Ectodermal cell (in vitro differentiated cells): ENCODE data around the gene SLAMF1.
"Not testable (repeated sequence)": the region's sequence is repeated elsewhere in the genome, so short reads cannot be mapped to it uniquely, and the experiment has no call there.

ENCODE experiments used
- H3K27ac ChIP-seq: 2 replicates; pipeline ENCODE4 v1.7.0; 2013; ENCODE audit warnings: mild to moderate bottlenecking, low read depth, low read length; ENCODE audit not compliant: insufficient read depth, poor library complexity, severe bottlenecking
- H3K27me3 ChIP-seq: 2 replicates; pipeline ENCODE4 v1.7.0; 2013; ENCODE audit warnings: mild to moderate bottlenecking, low read length; ENCODE audit not compliant: insufficient read depth, control insufficient read depth, poor library complexity, severe bottlenecking
- H3K36me3 ChIP-seq: one replicate; pipeline ENCODE4 v1.7.0; 2013; ENCODE audit warnings: low read length; ENCODE audit not compliant: control insufficient read depth, insufficient read depth
- H3K4me1 ChIP-seq: one replicate; pipeline ENCODE4 v1.7.0; 2013; ENCODE audit warnings: low read length; ENCODE audit not compliant: control insufficient read depth, insufficient read depth
- H3K4me3 ChIP-seq: 2 replicates; pipeline ENCODE4 v1.7.0; 2013; ENCODE audit warnings: low read depth, low read length, control low read depth; ENCODE audit not compliant: insufficient read depth
- H3K9me3 ChIP-seq: 2 replicates; pipeline ENCODE4 v1.7.0; 2013; ENCODE audit warnings: mild to moderate bottlenecking, low read length, moderate library complexity; ENCODE audit not compliant: control insufficient read depth
- WGBS, 2 experiments: methylation state at CpG; one replicate each; pipeline ENCODE4 v1.1.7; 2013; ENCODE audit warnings: missing lambda C conversion rate in 2 of 2; 5-methylcytosine and 5-hydroxymethylcytosine counted together

SLAMF1 gene

GRCh38 chr1:160652065-160652641 is 5.3 kb upstream of the SLAMF1 start:
- H3K36me3 ChIP-seq, H3K27ac ChIP-seq, H3K27me3 ChIP-seq, H3K4me1 ChIP-seq, H3K4me3 ChIP-seq, H3K9me3 ChIP-seq: not testable (repeated sequence)
- 26% methylated on average over 8 of the region's 8 CpGs for WGBS, 2 experiments

GRCh38 chr1:160651433-160652064 is 4.7 kb upstream of the SLAMF1 start:
- no peak overlapping the region for H3K4me3 ChIP-seq
- H3K36me3 ChIP-seq = no peaks in the 10 kb centered on the region
- no peaks in the 10 kb centered on the region for H3K4me1 ChIP-seq
- 59 to 63% methylated on average over 1 of the region's 1 CpG for WGBS, 2 experiments
- H3K27me3 ChIP-seq = no peaks in the 10 kb centered on the region
- no peak overlapping the region for H3K27ac ChIP-seq
- no peaks in the 10 kb centered on the region for H3K9me3 ChIP-seq

GRCh38 chr1:160647329-160647720 is 481 bp upstream of the SLAMF1 start:
- Histone ChIP-seq H3K36me3 (no peaks in the 10 kb centered on the region), H3K9me3 (no peaks in the 10 kb centered on the region), H3K27me3 (no peaks in the 10 kb centered on the region), H3K27ac (no peak overlapping the region), H3K4me1 (no peaks in the 10 kb centered on the region), H3K4me3 (no peak overlapping the region)
- 98% methylated on average over 3 of the region's 3 CpGs for WGBS, 2 experiments

- Histone ChIP-seq H3K4me3 (no peak overlapping the region), H3K4me1 (no peaks in the 10 kb centered on the region), H3K27me3 (no peaks in the 10 kb centered on the region), H3K27ac (no peak overlapping the region), H3K9me3 (no peaks in the 10 kb centered on the region), H3K36me3 (no peaks in the 10 kb centered on the region)
- WGBS, 2 experiments = 93 to 98% methylated on average over 1 of the region's 1 CpG
Observed at GRCh38 chr1:160646180-160646579, 664 bp downstream of the SLAMF1 start.

- 94% methylated on average over 13 of the region's 13 CpGs for WGBS, 2 experiments
- no peaks in the 10 kb centered on the region for H3K27me3 ChIP-seq
- H3K4me1 ChIP-seq = no peaks in the 10 kb centered on the region
- no peaks in the 10 kb centered on the region for H3K36me3 ChIP-seq
- H3K27ac ChIP-seq = no peak overlapping the region
- H3K4me3 ChIP-seq = no peak overlapping the region
- H3K9me3 ChIP-seq = no peaks in the 10 kb centered on the region
Observed at GRCh38 chr1:160645386-160646130, 1.3 kb downstream of the SLAMF1 start.

GRCh38 chr1:160644399-160644798 is 2.4 kb downstream of the SLAMF1 start:
- Histone ChIP-seq H3K4me1 (no peaks in the 10 kb centered on the region), H3K4me3 (no peak overlapping the region), H3K9me3 (no peaks in the 10 kb centered on the region), H3K27ac (no peak overlapping the region), H3K27me3 (no peaks in the 10 kb centered on the region), H3K36me3 (no peaks in the 10 kb centered on the region)

- Histone ChIP-seq H3K9me3 (no peaks in the 10 kb centered on the region), H3K4me1 (no peaks in the 10 kb centered on the region), H3K4me3 (no peak overlapping the region), H3K36me3 (no peaks in the 10 kb centered on the region), H3K27ac (no peak overlapping the region), H3K27me3 (no peaks in the 10 kb centered on the region)
- 90 to 92% methylated on average over 4 to 5 of the region's 5 CpGs for WGBS, 2 experiments
Observed at GRCh38 chr1:160643138-160643537, 3.7 kb downstream of the SLAMF1 start.

- H3K27me3 ChIP-seq = no peaks in the 10 kb centered on the region
- WGBS, 2 experiments = 94% methylated on average over 2 of the region's 2 CpGs
- H3K4me1 ChIP-seq = no peaks in the 10 kb centered on the region
- H3K4me3 ChIP-seq = no peak overlapping the region
- H3K36me3 ChIP-seq = no peaks in the 10 kb centered on the region
- H3K27ac ChIP-seq = no peak overlapping the region
- H3K9me3 ChIP-seq = no peaks in the 10 kb centered on the region
Observed at GRCh38 chr1:160642281-160642644, 4.6 kb downstream of the SLAMF1 start.

- H3K4me3 ChIP-seq = no peak overlapping the region
- no peaks in the 10 kb centered on the region for H3K4me1 ChIP-seq
- H3K36me3 ChIP-seq = no peaks in the 10 kb centered on the region
- no peaks in the 10 kb centered on the region for H3K9me3 ChIP-seq
- H3K27ac ChIP-seq = no peak overlapping the region
- H3K27me3 ChIP-seq = no peaks in the 10 kb centered on the region
- 94 to 99% methylated on average over 4 to 6 of the region's 8 CpGs for whole genome bisulfite sequencing, 2 experiments
Observed at GRCh38 chr1:160641323-160642280, 5.2 kb downstream of the SLAMF1 start.
